Measurements from ENCODE around the gene SLC9A9.

SLC9A9 gene

GRCh38 chr3:143586576-143586975 is 261.7 kb downstream of the SLC9A9 start:
- H3K27ac ChIP-seq (ENCODE audit: low read depth, low read length): no peak overlapping the region
- H3K4me1 ChIP-seq (ENCODE audit: control insufficient read depth, insufficient read depth, low read length): peaks cover 4% of the 10 kb centered on the region
- H3K9ac ChIP-seq (ENCODE audit: low read length): no peak overlapping the region
- H3K36me3 ChIP-seq (ENCODE audit: control insufficient read depth, insufficient read depth, low read length): no peaks in the 10 kb centered on the region
- no peak overlapping the region for H3K4me3 ChIP-seq (ENCODE audit: low read length)
- no peaks in the 10 kb centered on the region for H3K27me3 ChIP-seq (ENCODE audit: control insufficient read depth, insufficient read depth, low read length)

- H3K4me1 ChIP-seq (ENCODE audit: control insufficient read depth, insufficient read depth, low read length): peaks cover 4% of the 10 kb centered on the region
- H3K27me3 ChIP-seq (ENCODE audit: control insufficient read depth, insufficient read depth, low read length): no peaks in the 10 kb centered on the region
- no peak overlapping the region for H3K27ac ChIP-seq (ENCODE audit: low read depth, low read length)
- no peaks in the 10 kb centered on the region for H3K36me3 ChIP-seq (ENCODE audit: control insufficient read depth, insufficient read depth, low read length)
- no peak overlapping the region for H3K4me3 ChIP-seq (ENCODE audit: low read length)
- no peak overlapping the region for H3K9ac ChIP-seq (ENCODE audit: low read length)
Observed at GRCh38 chr3:143585720-143586456, 262.4 kb downstream of the SLC9A9 start.

GRCh38 chr3:143584474-143584873 is 263.8 kb downstream of the SLC9A9 start:
- Histone ChIP-seq H3K27ac (ENCODE audit: low read depth, low read length) (no peak overlapping the region), H3K9ac (ENCODE audit: low read length) (no peak overlapping the region), H3K4me3 (ENCODE audit: low read length) (no peak overlapping the region), H3K4me1 (ENCODE audit: control insufficient read depth, insufficient read depth, low read length) (peaks cover 4% of the 10 kb centered on the region), H3K36me3 (ENCODE audit: control insufficient read depth, insufficient read depth, low read length) (no peaks in the 10 kb centered on the region), H3K27me3 (ENCODE audit: control insufficient read depth, insufficient read depth, low read length) (no peaks in the 10 kb centered on the region)

- H3K4me1 ChIP-seq (ENCODE audit: control insufficient read depth, insufficient read depth, low read length): peaks cover 4% of the 10 kb centered on the region
- H3K27me3 ChIP-seq (ENCODE audit: control insufficient read depth, insufficient read depth, low read length): no peaks in the 10 kb centered on the region
- no peak overlapping the region for H3K9ac ChIP-seq (ENCODE audit: low read length)
- H3K27ac ChIP-seq (ENCODE audit: low read depth, low read length): no peak overlapping the region
- H3K4me3 ChIP-seq (ENCODE audit: low read length): no peak overlapping the region
- H3K36me3 ChIP-seq (ENCODE audit: control insufficient read depth, insufficient read depth, low read length): no peaks in the 10 kb centered on the region
Observed at GRCh38 chr3:143581972-143582722, 266.1 kb downstream of the SLC9A9 start.

- Histone ChIP-seq H3K9ac (ENCODE audit: low read length) (no peak overlapping the region), H3K36me3 (ENCODE audit: control insufficient read depth, insufficient read depth, low read length) (no peaks in the 10 kb centered on the region), H3K4me1 (ENCODE audit: control insufficient read depth, insufficient read depth, low read length) (no peaks in the 10 kb centered on the region), H3K4me3 (ENCODE audit: low read length) (no peak overlapping the region), H3K27ac (ENCODE audit: low read depth, low read length) (no peak overlapping the region), H3K27me3 (ENCODE audit: control insufficient read depth, insufficient read depth, low read length) (no peaks in the 10 kb centered on the region)
Observed at GRCh38 chr3:143578810-143579435, 269.3 kb downstream of the SLC9A9 start.

- H3K36me3 ChIP-seq (ENCODE audit: control insufficient read depth, insufficient read depth, low read length): no peaks in the 10 kb centered on the region
- H3K9ac ChIP-seq (ENCODE audit: low read length): no peak overlapping the region
- no peaks in the 10 kb centered on the region for H3K27me3 ChIP-seq (ENCODE audit: control insufficient read depth, insufficient read depth, low read length)
- H3K4me3 ChIP-seq (ENCODE audit: low read length): no peak overlapping the region
- no peaks in the 10 kb centered on the region for H3K4me1 ChIP-seq (ENCODE audit: control insufficient read depth, insufficient read depth, low read length)
- H3K27ac ChIP-seq (ENCODE audit: low read depth, low read length): no peak overlapping the region
Observed at GRCh38 chr3:143576568-143577270, 271.5 kb downstream of the SLC9A9 start.

- no peaks in the 10 kb centered on the region for H3K27me3 ChIP-seq (ENCODE audit: control insufficient read depth, insufficient read depth, low read length)
- no peak overlapping the region for H3K9ac ChIP-seq (ENCODE audit: low read length)
- H3K4me1 ChIP-seq (ENCODE audit: control insufficient read depth, insufficient read depth, low read length): no peaks in the 10 kb centered on the region
- no peak overlapping the region for H3K27ac ChIP-seq (ENCODE audit: low read depth, low read length)
- H3K36me3 ChIP-seq (ENCODE audit: control insufficient read depth, insufficient read depth, low read length): no peaks in the 10 kb centered on the region
- no peak overlapping the region for H3K4me3 ChIP-seq (ENCODE audit: low read length)
Observed at GRCh38 chr3:143574933-143575332, 273.3 kb downstream of the SLC9A9 start.

- H3K27ac ChIP-seq (ENCODE audit: low read depth, low read length): no peak overlapping the region
- H3K27me3 ChIP-seq (ENCODE audit: control insufficient read depth, insufficient read depth, low read length): no peaks in the 10 kb centered on the region
- no peaks in the 10 kb centered on the region for H3K36me3 ChIP-seq (ENCODE audit: control insufficient read depth, insufficient read depth, low read length)
- no peak overlapping the region for H3K4me3 ChIP-seq (ENCODE audit: low read length)
- H3K4me1 ChIP-seq (ENCODE audit: control insufficient read depth, insufficient read depth, low read length): no peaks in the 10 kb centered on the region
- H3K9ac ChIP-seq (ENCODE audit: low read length): no peak overlapping the region
Observed at GRCh38 chr3:143573610-143574303, 274.5 kb downstream of the SLC9A9 start.

GRCh38 chr3:143571548-143571947 is 276.7 kb downstream of the SLC9A9 start:
- no peak overlapping the region for H3K4me3 ChIP-seq (ENCODE audit: low read length)
- no peaks in the 10 kb centered on the region for H3K27me3 ChIP-seq (ENCODE audit: control insufficient read depth, insufficient read depth, low read length)
- no peaks in the 10 kb centered on the region for H3K36me3 ChIP-seq (ENCODE audit: control insufficient read depth, insufficient read depth, low read length)
- no peak overlapping the region for H3K27ac ChIP-seq (ENCODE audit: low read depth, low read length)
- no peaks in the 10 kb centered on the region for H3K4me1 ChIP-seq (ENCODE audit: control insufficient read depth, insufficient read depth, low read length)
- H3K9ac ChIP-seq (ENCODE audit: low read length): no peak overlapping the region

GRCh38 chr3:143567823-143568222 is 280.4 kb downstream of the SLC9A9 start:
- Histone ChIP-seq H3K4me1 (ENCODE audit: control insufficient read depth, insufficient read depth, low read length) (no peaks in the 10 kb centered on the region), H3K27me3 (ENCODE audit: control insufficient read depth, insufficient read depth, low read length) (no peaks in the 10 kb centered on the region), H3K4me3 (ENCODE audit: low read length) (no peak overlapping the region), H3K9ac (ENCODE audit: low read length) (no peak overlapping the region), H3K36me3 (ENCODE audit: control insufficient read depth, insufficient read depth, low read length) (no peaks in the 10 kb centered on the region), H3K27ac (ENCODE audit: low read depth, low read length) (no peak overlapping the region)

GRCh38 chr3:143565951-143566350 is 282.3 kb downstream of the SLC9A9 start:
- no peaks in the 10 kb centered on the region for H3K36me3 ChIP-seq (ENCODE audit: control insufficient read depth, insufficient read depth, low read length)
- no peak overlapping the region for H3K4me3 ChIP-seq (ENCODE audit: low read length)
- no peak overlapping the region for H3K9ac ChIP-seq (ENCODE audit: low read length)
- H3K4me1 ChIP-seq (ENCODE audit: control insufficient read depth, insufficient read depth, low read length): no peaks in the 10 kb centered on the region
- no peak overlapping the region for H3K27ac ChIP-seq (ENCODE audit: low read depth, low read length)
- H3K27me3 ChIP-seq (ENCODE audit: control insufficient read depth, insufficient read depth, low read length): no peaks in the 10 kb centered on the region

- H3K27me3 ChIP-seq (ENCODE audit: control insufficient read depth, insufficient read depth, low read length): no peaks in the 10 kb centered on the region
- no peaks in the 10 kb centered on the region for H3K36me3 ChIP-seq (ENCODE audit: control insufficient read depth, insufficient read depth, low read length)
- H3K27ac ChIP-seq (ENCODE audit: low read depth, low read length): no peak overlapping the region
- no peaks in the 10 kb centered on the region for H3K4me1 ChIP-seq (ENCODE audit: control insufficient read depth, insufficient read depth, low read length)
- no peak overlapping the region for H3K4me3 ChIP-seq (ENCODE audit: low read length)
- no peak overlapping the region for H3K9ac ChIP-seq (ENCODE audit: low read length)
Observed at GRCh38 chr3:143563786-143564185, 284.5 kb downstream of the SLC9A9 start.
